WTC11 (cell line): ENCODE data around the gene C17orf107. TPM values are rescaled to one million over a fixed set of nuclear protein-coding genes. Genes with fewer than 3 reads are reported as not detected.

Experiments
- ARID4B ChIP-seq: sonication (generic); formaldehyde crosslinking; IDR thresholded peaks from 2 replicates; pipeline ENCODE4 v1.8.0; 2023; ENCODE audit warnings: missing genetic modification reagents, mild to moderate bottlenecking, borderline replicate concordance
- ATF2 ChIP-seq: sonication (generic); formaldehyde crosslinking; IDR thresholded peaks from 2 replicates; pipeline ENCODE4 v1.8.1; 2022; ENCODE audit warnings: low read depth, missing genetic modification reagents, borderline replicate concordance
- CREB1 ChIP-seq: sonication (generic); formaldehyde crosslinking; IDR thresholded peaks from 2 replicates; pipeline ENCODE4 v1.8.0; 2023; ENCODE audit warnings: mild to moderate bottlenecking, missing genetic modification reagents
- CTCF ChIP-seq: fragments of 200-600 bp; IDR thresholded peaks from 2 replicates; pipeline ENCODE4 v1.8.0; 2022; ENCODE audit warnings: antibody characterized with exemption
- ESRRA ChIP-seq: sonication (generic); formaldehyde crosslinking; IDR thresholded peaks from 2 replicates; pipeline ENCODE4 v1.8.1; 2022; ENCODE audit warnings: mild to moderate bottlenecking, missing genetic modification reagents, borderline replicate concordance
- FOXK1 ChIP-seq: sonication (generic); formaldehyde crosslinking; IDR thresholded peaks from 2 replicates; pipeline ENCODE4 v1.8.0; 2022; ENCODE audit warnings: mild to moderate bottlenecking, moderate library complexity, missing genetic modification reagents
- GRHL2 ChIP-seq: fragments of 250-450 bp; sonication (Bioruptor Pico); IDR thresholded peaks from 2 replicates; pipeline ENCODE4 v1.8.0; 2022; ENCODE audit warnings: mild to moderate bottlenecking, moderate library complexity; ENCODE audit not compliant: insufficient replicate concordance, severe bottlenecking
- KAT7 ChIP-seq: sonication (generic); formaldehyde crosslinking; IDR thresholded peaks from 2 replicates; pipeline ENCODE4 v1.8.1; 2023; ENCODE audit warnings: missing genetic modification reagents, mild to moderate bottlenecking, borderline replicate concordance
- MYBL2 ChIP-seq: sonication (generic); formaldehyde crosslinking; IDR thresholded peaks from 2 replicates; pipeline ENCODE4 v1.8.1; 2023; ENCODE audit warnings: mild to moderate bottlenecking, moderate library complexity, missing genetic modification reagents
- NFE2L1 ChIP-seq: sonication (generic); formaldehyde crosslinking; IDR thresholded peaks from 2 replicates; pipeline ENCODE4 v1.8.1; 2023; ENCODE audit warnings: missing genetic modification reagents
- NFYB ChIP-seq: sonication (generic); formaldehyde crosslinking; conservative IDR thresholded peaks from 2 replicates; pipeline ENCODE4 v1.8.0; 2022; ENCODE audit warnings: low read depth, missing genetic modification reagents
- NR1H2 ChIP-seq: sonication (generic); formaldehyde crosslinking; IDR thresholded peaks from 2 replicates; pipeline ENCODE4 v1.9.0; 2021; ENCODE audit warnings: mild to moderate bottlenecking, moderate library complexity, missing genetic modification reagents
- SP1 ChIP-seq: sonication (generic); formaldehyde crosslinking; conservative IDR thresholded peaks from 2 replicates; pipeline ENCODE4 v1.8.1; 2022; ENCODE audit warnings: missing genetic modification reagents
- ZBTB43 ChIP-seq: sonication (generic); formaldehyde crosslinking; IDR thresholded peaks from 2 replicates; pipeline ENCODE4 v1.8.1; 2023; ENCODE audit warnings: mild to moderate bottlenecking, missing genetic modification reagents
- ZNF219 ChIP-seq: sonication (generic); formaldehyde crosslinking; IDR thresholded peaks from 2 replicates; pipeline ENCODE4 v1.8.0; 2023; ENCODE audit warnings: missing genetic modification reagents, mild to moderate bottlenecking, borderline replicate concordance
- ZNF317 ChIP-seq: sonication (generic); formaldehyde crosslinking; IDR thresholded peaks from 2 replicates; pipeline ENCODE4 v1.8.1; 2023; ENCODE audit warnings: low read depth, mild to moderate bottlenecking, moderate library complexity, missing genetic modification reagents, borderline replicate concordance
- ZNF423 ChIP-seq: fragments of 250-450 bp; sonication (Bioruptor Pico); IDR thresholded peaks from 2 replicates; pipeline ENCODE4 v2.1.2; 2022; ENCODE audit warnings: mild to moderate bottlenecking, moderate library complexity
- ZNF425 ChIP-seq: fragments of 250-450 bp; sonication (Bioruptor Pico); conservative IDR thresholded peaks from 2 replicates; pipeline ENCODE4 v1.9.0; 2021; ENCODE audit warnings: mild to moderate bottlenecking
- total RNA-seq: library from RNA; stranded (reverse); gene quantifications from 3 replicates; pipeline ENCODE4 v1.2.3, GENCODE V29; 2021
- TF ChIP-seq, protein P1 (sequence below): fragments of 250-450 bp; sonication (Bioruptor Pico); IDR thresholded peaks from 2 replicates; pipeline ENCODE4 v2.1.2; 2022; ENCODE audit warnings: mild to moderate bottlenecking, moderate library complexity
- TF ChIP-seq, protein P2 (sequence below): sonication (generic); formaldehyde crosslinking; IDR thresholded peaks from 2 replicates; pipeline ENCODE4 v1.8.1; 2023; ENCODE audit warnings: mild to moderate bottlenecking, missing genetic modification reagents
- TF ChIP-seq, protein P3 (sequence below): sonication (generic); formaldehyde crosslinking; IDR thresholded peaks from 2 replicates; pipeline ENCODE4 v1.8.1; 2022; ENCODE audit warnings: missing genetic modification reagents, borderline replicate concordance

The C17orf107 gene
- total RNA-seq, 1 experiment from 2014 or later = 8.7 TPM

- no peak for TF ChIP-seq ZNF425 (CRISPR knock-in tag)
- no peak for TF ChIP-seq ZNF423
- TF ChIP-seq CREB1 (CRISPR knock-in tag) = no peak; the same call in 1 of the 2 replicates
- TF ChIP-seq NFYB (CRISPR knock-in tag) = no peak; the same call in 1 of the 2 replicates
- no peak for TF ChIP-seq GRHL2
- TF ChIP-seq SP1 = peak; percentile 63; the same call in 1 of the 2 replicates
- TF ChIP-seq, protein P1, sequence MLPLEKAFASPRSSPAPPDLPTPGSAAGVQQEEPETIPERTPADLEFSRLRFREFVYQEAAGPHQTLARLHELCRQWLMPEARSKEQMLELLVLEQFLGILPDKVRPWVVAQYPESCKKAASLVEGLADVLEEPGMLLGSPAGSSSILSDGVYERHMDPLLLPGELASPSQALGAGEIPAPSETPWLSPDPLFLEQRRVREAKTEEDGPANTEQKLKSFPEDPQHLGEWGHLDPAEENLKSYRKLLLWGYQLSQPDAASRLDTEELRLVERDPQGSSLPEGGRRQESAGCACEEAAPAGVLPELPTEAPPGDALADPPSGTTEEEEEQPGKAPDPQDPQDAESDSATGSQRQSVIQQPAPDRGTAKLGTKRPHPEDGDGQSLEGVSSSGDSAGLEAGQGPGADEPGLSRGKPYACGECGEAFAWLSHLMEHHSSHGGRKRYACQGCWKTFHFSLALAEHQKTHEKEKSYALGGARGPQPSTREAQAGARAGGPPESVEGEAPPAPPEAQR (CRISPR knock-in tag) = no peak
- TF ChIP-seq MYBL2 = peak; percentile 61; the same call in 1 of the 2 replicates
- no peak for TF ChIP-seq CTCF
- peak; percentile 79; the same call in 1 of the 2 replicates for TF ChIP-seq ESRRA
- TF ChIP-seq ATF2 (CRISPR knock-in tag) = no peak
- TF ChIP-seq NFE2L1 (CRISPR knock-in tag) = peak; percentile 80; the same call in 1 of the 2 replicates
- TF ChIP-seq, protein P2, sequence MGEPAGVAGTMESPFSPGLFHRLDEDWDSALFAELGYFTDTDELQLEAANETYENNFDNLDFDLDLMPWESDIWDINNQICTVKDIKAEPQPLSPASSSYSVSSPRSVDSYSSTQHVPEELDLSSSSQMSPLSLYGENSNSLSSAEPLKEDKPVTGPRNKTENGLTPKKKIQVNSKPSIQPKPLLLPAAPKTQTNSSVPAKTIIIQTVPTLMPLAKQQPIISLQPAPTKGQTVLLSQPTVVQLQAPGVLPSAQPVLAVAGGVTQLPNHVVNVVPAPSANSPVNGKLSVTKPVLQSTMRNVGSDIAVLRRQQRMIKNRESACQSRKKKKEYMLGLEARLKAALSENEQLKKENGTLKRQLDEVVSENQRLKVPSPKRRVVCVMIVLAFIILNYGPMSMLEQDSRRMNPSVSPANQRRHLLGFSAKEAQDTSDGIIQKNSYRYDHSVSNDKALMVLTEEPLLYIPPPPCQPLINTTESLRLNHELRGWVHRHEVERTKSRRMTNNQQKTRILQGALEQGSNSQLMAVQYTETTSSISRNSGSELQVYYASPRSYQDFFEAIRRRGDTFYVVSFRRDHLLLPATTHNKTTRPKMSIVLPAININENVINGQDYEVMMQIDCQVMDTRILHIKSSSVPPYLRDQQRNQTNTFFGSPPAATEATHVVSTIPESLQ (CRISPR knock-in tag) = no peak
- no peak for TF ChIP-seq NR1H2 (CRISPR knock-in tag)
- TF ChIP-seq KAT7 (CRISPR knock-in tag) = peak; percentile 94
- TF ChIP-seq ARID4B (CRISPR knock-in tag) = no peak
- 0 out of 2 replicates have a peak, but pooled peaks have one; percentile 32 for TF ChIP-seq ZNF317 (CRISPR knock-in tag)
- no peak for TF ChIP-seq ZNF219 (CRISPR knock-in tag)
- TF ChIP-seq, protein P3, sequence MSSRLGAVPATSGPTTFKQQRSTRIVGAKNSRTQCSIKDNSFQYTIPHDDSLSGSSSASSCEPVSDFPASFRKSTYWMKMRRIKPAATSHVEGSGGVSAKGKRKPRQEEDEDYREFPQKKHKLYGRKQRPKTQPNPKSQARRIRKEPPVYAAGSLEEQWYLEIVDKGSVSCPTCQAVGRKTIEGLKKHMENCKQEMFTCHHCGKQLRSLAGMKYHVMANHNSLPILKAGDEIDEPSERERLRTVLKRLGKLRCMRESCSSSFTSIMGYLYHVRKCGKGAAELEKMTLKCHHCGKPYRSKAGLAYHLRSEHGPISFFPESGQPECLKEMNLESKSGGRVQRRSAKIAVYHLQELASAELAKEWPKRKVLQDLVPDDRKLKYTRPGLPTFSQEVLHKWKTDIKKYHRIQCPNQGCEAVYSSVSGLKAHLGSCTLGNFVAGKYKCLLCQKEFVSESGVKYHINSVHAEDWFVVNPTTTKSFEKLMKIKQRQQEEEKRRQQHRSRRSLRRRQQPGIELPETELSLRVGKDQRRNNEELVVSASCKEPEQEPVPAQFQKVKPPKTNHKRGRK = no peak
- peak; percentile 79 for TF ChIP-seq ZBTB43 (CRISPR knock-in tag)
- TF ChIP-seq FOXK1 (CRISPR knock-in tag) = 0 out of 2 replicates have a peak, but pooled peaks have one; percentile 48
Observed at GRCh38 chr17:4948166-4948930, 49.0 kb downstream of the C17orf107 start, which contains the start of gene PFN1 (continued).
